Endothelial cell of umbilical vein (primary cell): ENCODE measurements around the gene SUCLG1. TPM values are rescaled to one million over a fixed set of nuclear protein-coding genes. Genes with fewer than 3 reads are reported as not detected.

ENCODE experiments used
- BruUV-seq: library from RNA; stranded (reverse); fragments of 400-500 nt; replicated peaks from 2 replicates; lab custom pipeline; 2021; lab: Mats Ljungman, UMichigan
- CTCF ChIA-PET: fragments of 300-600, 350-600 bp; sonication (Branson Sonifier 250); formaldehyde crosslinking; loops from one replicate; lab custom pipeline; 2021; ENCODE audit warnings: antibody characterized with exemption, inconsistent platforms; lab: Charles Lee
- POLR2A ChIA-PET: fragments of 300-600, 350-600 bp; sonication (Branson Sonifier 250); formaldehyde crosslinking; loops from one replicate; lab custom pipeline; 2021; ENCODE audit warnings: antibody characterized with exemption, inconsistent platforms; lab: Charles Lee
- DNase-seq: peaks from one replicate; pipeline ENCODE4 v3.0.0-alpha.2; 2011; ENCODE audit warnings: low read depth, low spot score
- FAIRE-seq: peaks from 2 replicates; lab custom pipeline; 2011; peaks lifted over from hg19 to GRCh38; lab: Jason Lieb, UNC
- H2AFZ ChIP-seq: 2 replicates; pipeline ENCODE4 v1.6.0; 2012; ENCODE audit warnings: low read depth, low read length, control low read depth, inconsistent platforms
- H3K27ac ChIP-seq: 2 replicates; pipeline ENCODE4 v1.5.1; 2011; ENCODE audit warnings: low read depth, mild to moderate bottlenecking, control low read depth, low read length, moderate library complexity; ENCODE audit not compliant: insufficient read depth
- H3K27me3 ChIP-seq, 2 experiments: 2 replicates each; pipeline versions ENCODE4 v1.6.0 to v1.6.1; 2011; ENCODE audit warnings: low read length in 2 of 2, mixed read lengths in 1 of 2; ENCODE audit not compliant: control insufficient read depth in 2 of 2, insufficient read depth in 2 of 2
- H3K36me3 ChIP-seq, 2 experiments: 2 replicates in 1 of 2; 3 replicates in 1 of 2; pipeline ENCODE4 v1.5.1; 2011; ENCODE audit warnings: low read length in 2 of 2, mild to moderate bottlenecking in 1 of 2, moderate library complexity in 1 of 2; ENCODE audit not compliant: control insufficient read depth in 2 of 2, insufficient read depth in 2 of 2; ENCODE audit errors: extremely low read depth in 1 of 2
- H3K4me1 ChIP-seq: 3 replicates; pipeline ENCODE4 v1.5.1; 2011; ENCODE audit warnings: mild to moderate bottlenecking, low read length; ENCODE audit not compliant: control insufficient read depth, insufficient read depth; ENCODE audit errors: extremely low read depth
- H3K4me2 ChIP-seq: 2 replicates; pipeline ENCODE4 v1.6.1; 2011; ENCODE audit warnings: low read length, control low read depth, mixed read lengths; ENCODE audit not compliant: insufficient read depth
- H3K4me3 ChIP-seq, 3 experiments: fragments of 200-600 bp in 1 of 3; sonication (generic), shearing (Covaris generic) in 1 of 3; replicated peaks in 1 of 3; 2 replicates each; pipeline ENCODE4 v1.5.1; 2011 to 2016; ENCODE audit warnings: control low read depth in 3 of 3, low read length in 3 of 3, mild to moderate bottlenecking in 2 of 3, inconsistent platforms in 1 of 3, low read depth in 1 of 3, moderate library complexity in 1 of 3; ENCODE audit not compliant: insufficient read depth in 1 of 3
- H3K79me2 ChIP-seq: 2 replicates; pipeline ENCODE4 v1.6.0; 2012; ENCODE audit warnings: low read length, inconsistent platforms; ENCODE audit not compliant: control insufficient read depth, insufficient read depth
- H3K9ac ChIP-seq: replicated peaks from 2 replicates; pipeline ENCODE3; 2011; ENCODE audit warnings: low read length, control low read depth; ENCODE audit not compliant: insufficient read depth; ENCODE audit errors: extremely low read depth
- H3K9me1 ChIP-seq: replicated peaks from 3 replicates; pipeline ENCODE4 v1.6.0; 2011; ENCODE audit warnings: mild to moderate bottlenecking, low read length; ENCODE audit not compliant: control insufficient read depth, insufficient read depth; ENCODE audit errors: extremely low read depth
- H3K9me3 ChIP-seq: replicated peaks from 2 replicates; pipeline ENCODE4 v1.5.1; 2012; ENCODE audit warnings: low read length, inconsistent platforms; ENCODE audit not compliant: control insufficient read depth, insufficient read depth
- H4K20me1 ChIP-seq: replicated peaks from 2 replicates; pipeline ENCODE3; 2011; ENCODE audit warnings: mild to moderate bottlenecking, low read length; ENCODE audit not compliant: control insufficient read depth, insufficient read depth; ENCODE audit errors: extremely low read depth
- EZH2 ChIP-seq: IDR thresholded peaks from 2 replicates; pipeline ENCODE4 v1.6.1; 2012; ENCODE audit warnings: borderline replicate concordance, low read depth, mild to moderate bottlenecking, moderate library complexity, low read length, inconsistent platforms; ENCODE audit not compliant: severe bottlenecking
- FOS ChIP-seq: IDR thresholded peaks from 2 replicates; pipeline ENCODE4 v1.6.1; 2011; ENCODE audit warnings: mild to moderate bottlenecking, low read length, moderate library complexity, borderline replicate concordance; ENCODE audit not compliant: insufficient read depth
- GATA2 ChIP-seq: IDR thresholded peaks from 2 replicates; pipeline ENCODE4 v1.7.0; 2011; ENCODE audit warnings: low read depth, mild to moderate bottlenecking, moderate library complexity, mixed read lengths, low read length; ENCODE audit not compliant: insufficient read length, insufficient read depth
- MYC ChIP-seq: IDR thresholded peaks from one replicate; pipeline ENCODE4 v1.6.1; 2011; ENCODE audit warnings: mild to moderate bottlenecking, low read depth, low read length
- POLR2A ChIP-seq: IDR thresholded peaks from 2 replicates; pipeline ENCODE4 v1.6.1; 2012; ENCODE audit warnings: low read depth, mild to moderate bottlenecking, control low read depth, low read length
- POLR2AphosphoS5 ChIP-seq: IDR thresholded peaks from 2 replicates; pipeline ENCODE4 v1.6.1; 2012; ENCODE audit warnings: low read depth, mild to moderate bottlenecking, control low read depth, low read length, moderate library complexity; ENCODE audit not compliant: insufficient read depth
- dilution Hi-C: fragments of 300-500 bp; cut with MboI; formaldehyde crosslinking; loops from one replicate; pipeline ENCODE4 v1.15.0; 2019; ENCODE audit warnings: low sequenced_read_pairs; ENCODE audit not compliant: extremely low pct_ligation_motif_present
- intact Hi-C: fragments of 100-400 bp; cut with micrococcal nuclease; formaldehyde crosslinking; loops from one replicate; pipeline ENCODE4 v1.10.0; 2022
- polyA plus RNA-seq, 4 experiments: library from polyadenylated mRNA; depleted of rRNA in 3 of 4; stranded (reverse) in 3 of 4; unstranded in 1 of 4; fragments of >200 nt; gene quantifications; 2 replicates each; pipeline versions ENCODE4 v1.2.1 to v1.2.3, GENCODE V29; 2011 to 2012; ENCODE audit warnings: missing spikeins in 1 of 4
- total RNA-seq: library from RNA; stranded (reverse); gene quantifications from 2 replicates; pipeline ENCODE4 v1.2.3, GENCODE V29; 2021
- TF ChIP-seq, protein P1 (sequence below), 2 donors: IDR thresholded peaks; 1 replicate in 1 of 2; 2 replicates in 1 of 2; pipeline ENCODE4 v1.5.1; 2011; ENCODE audit warnings: low read length in 2 of 2, mild to moderate bottlenecking in 2 of 2, moderate library complexity in 2 of 2, control low read depth in 1 of 2, inconsistent platforms in 1 of 2, low read depth in 1 of 2; ENCODE audit not compliant: insufficient read depth in 1 of 2; ENCODE audit errors: extremely low read depth in 1 of 2
- TF ChIP-seq, protein P2 (sequence below): IDR thresholded peaks from 2 replicates; pipeline ENCODE4 v1.6.1; 2011; ENCODE audit not compliant: insufficient read depth, insufficient read length

Gene SUCLG1
- total and polyA plus RNA-seq, 2 donors (not counting 3 experiments of a cell fraction or from before 2014, with no cell fraction given), result 31.7 to 59.2 TPM

DNA sequence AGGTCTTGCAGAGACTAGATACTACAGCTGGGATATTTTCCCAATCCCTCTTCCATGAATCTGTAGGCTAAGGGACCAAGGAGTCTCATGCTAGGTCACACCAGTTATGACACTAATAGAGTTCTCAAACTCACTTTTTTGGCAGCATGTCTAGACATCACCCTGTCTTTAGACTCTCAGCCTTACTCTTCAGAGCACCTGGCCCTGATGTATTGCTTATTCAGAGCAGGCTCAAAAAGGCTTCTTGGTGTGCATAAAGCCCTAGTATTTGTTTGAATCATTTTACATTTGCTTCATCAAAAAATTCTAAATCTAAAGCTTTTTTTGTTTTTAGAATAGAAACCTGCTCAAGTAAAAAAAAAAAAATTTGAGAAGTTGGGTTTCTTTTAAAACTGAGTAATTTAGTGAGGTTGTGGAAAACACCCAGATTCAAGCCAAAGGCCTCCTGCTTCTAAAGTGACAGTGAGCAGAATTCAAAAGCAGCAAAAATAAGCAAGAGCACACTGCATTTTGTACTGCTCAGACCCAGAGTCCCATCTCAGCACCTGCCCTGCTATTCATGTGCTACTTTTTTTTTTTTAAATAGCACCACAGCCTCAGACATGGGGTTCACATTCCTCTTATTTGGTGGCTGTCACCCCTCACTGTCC lies 39.2 kb upstream of the SUCLG1 start:
- dilution Hi-C loops, result no loop called here
- ChIA-PET POLR2A (no interaction called here), CTCF (interaction anchor here (0.8 to 2.2 kb wide), 5 partner anchors 12 to 428 kb away, joined by 3 to 9 read pairs (median 5); partner anchors contain the start of gene SUCLG1)
- no peaks in the 10 kb centered on the region for H3K9me3 ChIP-seq
- H4K20me1 ChIP-seq, result no peaks in the 10 kb centered on the region
- H3K4me1 ChIP-seq, result peaks cover 17% of the 10 kb centered on the region
- no peak overlapping the region for H3K4me2 ChIP-seq
- H2AFZ ChIP-seq, result no peak overlapping the region
- H3K9ac ChIP-seq, result no peak overlapping the region
- FAIRE-seq, result no peak
- no peak for TF ChIP-seq FOS
- no peak for TF ChIP-seq POLR2AphosphoS5
- TF ChIP-seq, protein P1, sequence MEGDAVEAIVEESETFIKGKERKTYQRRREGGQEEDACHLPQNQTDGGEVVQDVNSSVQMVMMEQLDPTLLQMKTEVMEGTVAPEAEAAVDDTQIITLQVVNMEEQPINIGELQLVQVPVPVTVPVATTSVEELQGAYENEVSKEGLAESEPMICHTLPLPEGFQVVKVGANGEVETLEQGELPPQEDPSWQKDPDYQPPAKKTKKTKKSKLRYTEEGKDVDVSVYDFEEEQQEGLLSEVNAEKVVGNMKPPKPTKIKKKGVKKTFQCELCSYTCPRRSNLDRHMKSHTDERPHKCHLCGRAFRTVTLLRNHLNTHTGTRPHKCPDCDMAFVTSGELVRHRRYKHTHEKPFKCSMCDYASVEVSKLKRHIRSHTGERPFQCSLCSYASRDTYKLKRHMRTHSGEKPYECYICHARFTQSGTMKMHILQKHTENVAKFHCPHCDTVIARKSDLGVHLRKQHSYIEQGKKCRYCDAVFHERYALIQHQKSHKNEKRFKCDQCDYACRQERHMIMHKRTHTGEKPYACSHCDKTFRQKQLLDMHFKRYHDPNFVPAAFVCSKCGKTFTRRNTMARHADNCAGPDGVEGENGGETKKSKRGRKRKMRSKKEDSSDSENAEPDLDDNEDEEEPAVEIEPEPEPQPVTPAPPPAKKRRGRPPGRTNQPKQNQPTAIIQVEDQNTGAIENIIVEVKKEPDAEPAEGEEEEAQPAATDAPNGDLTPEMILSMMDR (IDR thresholded peaks at IDR 0.05; ENCODE audit: extremely low read depth in 1 of 2, insufficient read depth in 1 of 2, low read depth in 1 of 2, low read length in 2 of 2), result no peak
- TF ChIP-seq GATA2, result no peak
- TF ChIP-seq EZH2, result no peak
- TF ChIP-seq POLR2A, result no peak
- TF ChIP-seq MYC, result no peak
- TF ChIP-seq, protein P2, sequence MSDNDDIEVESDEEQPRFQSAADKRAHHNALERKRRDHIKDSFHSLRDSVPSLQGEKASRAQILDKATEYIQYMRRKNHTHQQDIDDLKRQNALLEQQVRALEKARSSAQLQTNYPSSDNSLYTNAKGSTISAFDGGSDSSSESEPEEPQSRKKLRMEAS, result no peak
- H3K4me3 ChIP-seq, result no peak overlapping the region
- no peaks in the 10 kb centered on the region for H3K36me3 ChIP-seq
- no TSS peak for BruUV-seq
- no peaks in the 10 kb centered on the region for H3K79me2 ChIP-seq
- DNase-seq, result no peak
- H3K9me1 ChIP-seq, result no peaks in the 10 kb centered on the region
- H3K27me3 ChIP-seq, result peaks cover 0 to 3% of the 10 kb centered on the region in 2 experiments
- intact Hi-C loops, result loop anchor here (5.0 to 10.0 kb wide), 2 partner anchors 369 to 797 kb away; no protein-coding TSS in a partner anchor
- H3K27ac ChIP-seq, result no peak overlapping the region
